HCT116 (cell line): Measurements from ENCODE around the gene PPP2R5C.

Experiments
- CBX3 ChIP-seq: IDR thresholded peaks from 2 replicates; pipeline ENCODE4 v1.6.1; 2012; ENCODE audit warnings: low read depth
- CEBPB ChIP-seq: IDR thresholded peaks from 2 replicates; pipeline ENCODE4 v1.6.1; 2012; ENCODE audit warnings: low read depth
- CTCF ChIP-seq, 3 experiments: fragments of 200-600 bp in 1 of 3; sonication (generic) in 1 of 3; IDR thresholded peaks in 2 of 3; conservative IDR thresholded peaks in 1 of 3; 2 replicates each; pipeline ENCODE4 v1.5.1; 2012 to 2017; ENCODE audit warnings: low read depth in 2 of 3, low read length in 2 of 3, antibody characterized with exemption in 1 of 3, borderline replicate concordance in 1 of 3, control low read depth in 1 of 3, mild to moderate bottlenecking in 1 of 3, mixed read lengths in 1 of 3, mixed run types in 1 of 3, moderate library complexity in 1 of 3; ENCODE audit not compliant: insufficient read depth in 1 of 3
- JUND ChIP-seq: IDR thresholded peaks from 2 replicates; pipeline ENCODE4 v1.6.1; 2012
- POLR2A ChIP-seq: IDR thresholded peaks from 2 replicates; pipeline ENCODE4 v1.7.0; 2011; ENCODE audit warnings: borderline replicate concordance; ENCODE audit not compliant: insufficient read depth, insufficient read length; ENCODE audit errors: extremely low read depth
- RAD21 ChIP-seq: IDR thresholded peaks from 2 replicates; pipeline ENCODE4 v1.6.1; 2012; ENCODE audit warnings: low read depth, mild to moderate bottlenecking
- SP1 ChIP-seq: IDR thresholded peaks from 2 replicates; pipeline ENCODE4 v1.6.1; 2012; ENCODE audit warnings: low read depth
- SRF ChIP-seq: IDR thresholded peaks from 2 replicates; pipeline ENCODE4 v1.6.1; 2012; ENCODE audit warnings: low read depth
- TCF7L2 ChIP-seq: IDR thresholded peaks from 2 replicates; pipeline ENCODE4 v1.7.0; 2011; ENCODE audit warnings: borderline replicate concordance, inconsistent platforms; ENCODE audit not compliant: insufficient read depth, insufficient read length; ENCODE audit errors: extremely low read depth
- YY1 ChIP-seq: IDR thresholded peaks from 2 replicates; pipeline ENCODE4 v1.6.1; 2011; ENCODE audit warnings: low read length, low read depth, moderate library complexity, mild to moderate bottlenecking; ENCODE audit not compliant: insufficient replicate concordance; ENCODE audit errors: extremely low read depth

DNA sequence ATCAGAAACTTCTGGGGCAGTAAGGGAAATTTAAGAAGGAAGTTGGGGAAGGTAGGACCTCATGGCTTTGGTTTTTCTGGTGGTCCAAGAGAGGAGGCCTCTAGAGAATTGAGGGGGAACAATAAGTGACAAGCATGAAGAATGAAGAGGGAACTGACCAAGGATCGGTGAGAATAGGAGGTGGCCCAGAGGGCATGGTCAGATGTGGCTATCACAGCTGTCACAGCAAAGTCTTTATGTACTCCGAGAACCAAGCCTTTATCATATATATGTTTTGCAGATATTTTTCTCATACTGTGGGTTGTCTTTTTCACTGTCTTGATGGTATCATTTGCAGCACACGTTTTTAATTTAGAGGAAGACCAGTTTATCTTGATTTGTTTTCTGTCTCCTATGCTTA is 64.3 kb downstream of the PPP2R5C start:
- TF ChIP-seq SRF (no peak), CTCF (IDR thresholded peaks at IDR 0.05 in 2 of 3, conservative IDR thresholded peaks at IDR 0.05 in 1 of 3; ENCODE audit: borderline replicate concordance in 1 of 3, insufficient read depth in 1 of 3, low read depth in 2 of 3, low read length in 2 of 3) (no peak), RAD21 (no peak), CEBPB (no peak), JUND (no peak), SP1 (no peak), CBX3 (no peak), POLR2A (no peak), TCF7L2 (no peak), YY1 (no peak)
